Activated CD4-positive, alpha-beta T cell treated with anti-CD3 and anti-CD28 coated beads for 4 hours (primary cell): ENCODE data around the gene CLINT1.
"Not testable (repeated sequence)": the region's sequence is repeated elsewhere in the genome, so short reads cannot be mapped to it uniquely, and the experiment has no call there.

Source experiments
- DNase-seq, 2 donors: peaks; one replicate each; pipeline ENCODE4 v3.0.0-alpha.2; 2020

CLINT1 gene

DNA sequence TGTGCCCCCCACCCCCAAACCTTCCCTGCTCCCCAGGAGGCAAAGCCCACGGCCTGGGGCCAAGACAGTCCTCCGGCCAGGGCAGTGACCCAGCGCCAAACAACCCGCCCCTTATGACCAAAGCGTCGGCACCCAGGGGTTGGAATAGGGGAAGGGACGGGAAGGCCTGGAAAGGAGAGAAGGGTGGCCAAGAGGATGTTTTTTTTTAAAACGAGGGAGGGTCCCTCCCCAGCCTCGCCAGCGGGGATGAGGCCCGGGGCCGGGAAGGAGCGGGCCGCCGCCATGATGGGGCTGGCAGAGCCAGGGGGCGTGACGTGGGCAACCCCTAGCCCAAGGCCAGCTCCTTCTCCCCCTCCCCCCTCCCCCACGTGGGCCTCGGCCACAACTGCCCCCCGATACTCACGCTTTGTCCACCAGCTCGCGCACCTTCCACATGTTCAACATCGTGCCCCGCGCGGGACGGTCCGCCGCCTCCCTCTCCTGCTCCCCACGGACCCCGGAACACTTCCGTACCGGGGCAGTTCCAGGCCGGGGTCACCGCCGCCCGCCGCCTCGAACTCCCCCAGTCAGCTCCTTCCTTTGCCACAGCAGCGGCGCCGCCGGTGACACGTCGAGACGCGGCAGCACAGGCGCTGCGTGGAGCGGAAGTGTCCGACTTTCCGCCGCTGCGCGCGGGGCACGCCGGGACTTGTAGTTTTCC, at the start of gene CLINT1:
TSS of gene CLINT1 (minus strand) at position 619 of the 700 bp plus-strand sequence. CDS start at position 444, 175 bp downstream.
- DNase-seq, result peak; percentile 82 to 88

DNA sequence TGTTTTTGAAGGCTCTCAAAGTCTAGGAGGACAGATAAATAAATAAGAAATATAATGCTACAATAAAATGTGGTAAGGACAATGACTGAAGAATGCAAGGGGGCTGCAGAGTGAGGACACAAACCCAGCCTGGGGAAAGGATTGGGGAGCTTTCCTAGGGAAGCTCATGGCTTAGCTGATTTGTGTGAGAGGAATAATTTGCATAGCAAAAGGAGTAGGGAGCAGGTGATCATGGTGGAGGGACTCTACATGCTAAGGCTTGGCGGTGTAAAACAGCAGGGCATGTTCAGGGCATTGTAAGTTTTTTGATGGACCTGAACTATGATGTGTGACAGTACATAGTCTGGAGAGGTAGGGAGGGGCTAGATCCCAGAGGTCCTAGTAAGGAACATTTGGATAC, 49.5 kb upstream of the CLINT1 start:
- DNase-seq, result no peak

DNA sequence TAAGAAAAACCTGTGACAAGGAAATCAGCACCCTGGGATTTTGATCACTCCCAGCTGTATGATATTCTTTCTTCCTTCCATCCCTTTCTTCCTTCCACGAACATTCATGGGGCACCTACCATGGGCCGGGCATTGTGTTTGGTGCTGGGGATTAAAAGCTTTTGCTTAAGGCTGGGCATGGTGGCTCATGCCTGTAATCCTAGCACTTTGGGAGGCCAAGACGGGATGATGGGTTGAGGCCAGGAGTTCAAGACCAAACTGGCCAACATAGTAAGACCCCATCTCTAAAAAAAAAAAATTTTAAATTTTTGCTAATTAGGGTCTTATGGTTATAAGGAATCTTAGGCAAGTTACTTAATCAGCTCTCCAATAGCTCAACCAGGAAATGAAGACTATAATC, 48.5 kb upstream of the CLINT1 start:
- DNase-seq, result no peak

DNA sequence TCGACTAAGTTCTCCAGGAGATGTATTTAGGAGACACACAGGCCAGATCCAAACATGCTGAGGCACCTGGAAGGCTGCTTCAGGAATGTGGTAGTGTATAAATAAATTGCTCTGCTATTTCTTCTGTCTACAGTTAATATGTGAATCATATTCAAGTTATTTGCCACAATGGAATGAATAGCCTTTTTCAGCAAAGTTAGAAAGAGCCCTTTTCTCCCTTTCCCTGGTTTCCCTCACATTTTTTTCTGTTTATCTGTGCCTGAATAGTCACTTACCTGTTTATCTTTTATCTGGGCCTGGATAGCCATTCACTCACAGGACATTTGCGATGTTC, 44.1 kb upstream of the CLINT1 start:
- DNase-seq, result no peak

DNA sequence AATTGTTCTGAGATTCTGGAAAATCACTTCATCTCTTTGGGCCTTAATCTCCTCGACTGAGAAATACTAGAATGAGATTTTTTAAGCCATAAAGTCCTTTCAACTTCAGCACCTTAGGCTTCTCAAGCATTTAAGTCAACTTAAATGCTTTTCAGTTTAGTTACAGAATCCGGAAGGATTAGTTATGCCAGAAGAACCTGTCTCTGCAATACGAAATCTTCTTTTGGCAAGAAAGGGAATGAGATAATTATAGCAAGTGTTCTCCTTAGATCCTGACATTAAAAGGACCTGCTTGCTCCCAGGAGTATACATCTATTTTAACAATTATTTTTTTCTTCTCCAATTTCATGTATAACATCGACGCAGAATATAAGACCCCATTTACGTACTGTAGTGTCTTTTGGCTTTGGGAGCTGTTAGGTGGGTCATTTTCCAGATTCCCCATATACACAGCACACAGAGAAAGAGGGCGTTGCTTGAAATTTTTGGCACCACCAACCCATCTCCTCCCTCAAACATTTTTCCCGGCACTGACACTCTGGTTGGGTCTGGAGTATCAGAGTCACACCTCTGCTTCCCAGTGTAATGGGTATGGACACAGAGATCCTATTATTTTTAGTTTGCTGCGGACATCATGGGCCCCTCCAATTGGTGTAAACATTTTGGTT, 43.6 kb upstream of the CLINT1 start:
- DNase-seq, result no peak

DNA sequence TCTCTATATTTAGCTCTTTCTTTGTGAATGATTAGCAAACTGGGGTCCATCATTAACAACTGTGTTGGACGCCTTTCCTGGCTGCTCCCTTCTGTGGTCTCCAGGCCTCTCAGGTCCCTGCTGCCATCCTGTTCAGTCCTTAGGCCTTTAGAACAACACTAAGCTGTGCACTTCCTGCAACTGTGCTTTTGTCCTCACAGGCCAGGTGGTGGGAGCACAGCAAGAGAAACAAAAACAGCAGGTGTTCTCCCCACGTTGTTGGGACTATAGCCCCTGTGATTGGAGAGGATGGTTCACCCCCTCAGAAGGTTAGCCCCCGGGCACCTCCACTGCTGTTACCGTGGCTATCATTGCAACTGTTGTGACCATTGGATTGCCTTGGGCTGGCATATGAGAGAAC, 41.7 kb upstream of the CLINT1 start:
- no peak for DNase-seq

DNA sequence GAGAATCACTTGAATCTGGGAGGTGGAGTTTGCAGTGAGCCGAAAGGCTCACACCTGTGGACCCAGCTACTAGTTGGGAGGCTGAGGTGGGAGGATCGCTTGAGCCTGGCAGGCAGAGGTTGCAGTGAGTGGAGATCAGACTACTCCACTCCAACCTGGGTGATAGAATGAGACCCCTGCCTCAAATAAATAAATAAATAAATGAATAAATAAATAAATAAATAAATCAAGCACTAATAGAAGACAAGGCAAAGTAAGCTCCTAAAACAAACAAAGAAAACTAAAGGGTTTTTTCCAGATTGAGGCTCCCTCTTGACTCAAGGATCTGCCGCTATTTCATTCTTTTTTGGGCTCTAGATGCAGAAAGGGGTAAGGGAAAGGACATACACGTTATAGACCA, 34.7 kb upstream of the CLINT1 start:
- no peak for DNase-seq

DNA sequence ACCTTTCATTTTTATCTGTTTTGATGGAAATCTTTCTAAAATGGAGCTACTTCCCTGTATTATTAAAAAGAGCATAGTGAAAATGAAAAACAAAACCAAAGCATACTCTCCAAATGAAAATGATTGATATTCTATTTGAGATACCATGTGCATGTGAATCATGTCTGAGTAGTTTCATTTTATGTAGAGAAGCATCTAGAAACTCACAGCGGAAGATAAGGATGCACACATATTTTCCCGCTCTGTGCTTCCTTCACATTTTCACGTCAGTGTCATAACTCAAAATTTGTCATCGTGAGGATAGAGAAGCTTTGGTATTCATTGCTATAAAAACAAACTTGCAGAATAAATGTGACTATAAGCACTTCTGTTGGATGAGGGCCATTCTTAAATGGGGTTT, 34.0 kb upstream of the CLINT1 start:
- DNase-seq, result no peak

DNA sequence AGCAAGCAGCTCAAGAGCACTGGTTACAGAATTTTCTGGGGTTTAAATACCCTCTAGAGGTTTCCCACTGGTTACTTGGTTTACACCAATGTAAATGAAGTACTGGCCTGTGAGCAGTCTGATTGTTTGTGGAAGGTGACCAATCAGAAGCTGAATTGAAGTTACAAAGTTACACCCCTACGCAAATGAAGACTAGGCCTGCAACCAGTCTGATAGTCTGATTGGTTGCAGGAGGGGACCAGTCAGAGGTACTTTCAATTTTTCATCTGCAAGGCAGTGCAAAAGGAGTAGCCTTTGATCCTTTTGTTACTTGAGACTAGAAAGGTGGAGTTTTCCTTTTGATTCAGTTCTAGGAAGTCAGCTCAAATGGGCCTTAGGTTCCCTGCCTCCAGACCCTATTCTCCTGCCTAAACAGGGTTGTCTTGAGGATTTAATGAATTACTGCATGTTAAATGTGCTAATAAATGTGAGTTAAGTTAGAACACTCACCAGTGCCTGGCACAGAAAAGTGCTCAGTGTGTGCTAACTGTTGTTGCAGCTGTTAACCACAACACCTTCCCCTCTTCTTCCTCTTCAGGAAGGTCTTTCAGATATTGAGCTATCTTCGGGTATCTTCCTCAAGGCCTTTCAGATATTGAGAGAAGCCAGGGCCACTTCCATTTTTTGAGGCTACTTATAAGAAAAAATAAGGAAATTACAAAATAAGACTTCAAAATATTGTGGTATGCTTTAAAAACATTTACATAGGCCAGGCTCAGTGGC, 32.1 kb upstream of the CLINT1 start:
- DNase-seq, result no peak

DNA sequence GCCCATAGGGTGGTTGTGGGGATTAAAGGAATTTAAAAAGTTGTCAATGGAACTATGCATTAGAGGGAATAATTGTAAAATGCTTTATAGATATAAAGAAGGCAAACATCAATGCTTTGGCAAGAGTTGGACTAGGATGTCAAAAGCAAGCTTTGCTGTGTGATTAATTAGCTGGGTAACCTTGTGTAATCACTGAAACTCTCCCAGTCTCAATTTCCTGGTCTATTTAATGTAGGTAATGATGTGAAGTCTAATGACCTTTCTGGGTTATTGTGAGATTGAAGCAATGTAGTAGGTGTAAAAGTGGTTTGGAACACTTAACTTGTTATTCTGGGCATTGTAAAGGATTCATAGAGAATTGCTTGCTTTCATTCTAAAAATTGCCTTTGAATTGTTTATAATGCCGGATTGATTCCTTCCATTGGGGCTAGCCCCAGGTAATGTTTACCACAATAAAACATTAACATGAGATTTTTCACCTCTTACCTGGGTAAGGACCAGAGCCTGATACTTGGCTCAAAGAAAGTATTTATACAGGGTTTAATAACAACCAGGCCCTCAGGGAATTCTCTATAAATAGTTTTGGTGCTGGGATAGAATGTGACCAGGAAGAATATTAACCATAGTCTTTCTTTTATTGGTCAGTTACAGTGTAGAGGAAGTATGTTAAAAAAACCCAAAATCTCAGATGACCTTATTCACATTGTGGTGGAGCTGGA, 30.0 kb upstream of the CLINT1 start:
- no peak for DNase-seq

DNA sequence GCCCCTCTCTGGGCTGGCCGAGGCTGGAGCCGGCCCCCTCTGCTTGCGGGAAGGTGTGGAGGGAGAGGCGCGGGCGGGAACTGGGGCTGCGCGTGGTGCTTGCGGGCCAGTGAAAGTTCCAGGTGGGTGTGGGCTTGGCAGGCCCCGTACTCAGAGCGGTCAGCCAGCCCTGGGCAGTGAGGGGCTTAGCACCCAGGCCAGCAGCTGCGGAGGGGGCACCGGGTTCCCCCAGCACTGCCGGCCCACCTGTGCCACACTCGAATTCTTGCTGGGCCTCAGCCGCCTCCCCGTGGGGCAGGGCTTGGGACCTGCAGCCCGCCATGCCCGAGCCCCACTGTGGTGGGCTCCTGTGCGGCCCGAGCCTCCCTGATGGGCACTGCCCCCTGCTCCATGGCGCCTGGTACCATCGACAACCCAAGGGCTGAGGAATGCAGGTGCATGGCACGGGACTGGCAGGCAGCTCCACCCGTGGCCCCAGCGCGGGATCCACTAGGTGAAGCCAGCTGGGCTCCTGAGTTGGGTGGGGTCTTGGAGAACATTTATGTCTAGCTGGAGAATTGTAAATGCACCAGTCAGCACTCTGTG, 27.9 kb upstream of the CLINT1 start:
- DNase-seq, result no peak

DNA sequence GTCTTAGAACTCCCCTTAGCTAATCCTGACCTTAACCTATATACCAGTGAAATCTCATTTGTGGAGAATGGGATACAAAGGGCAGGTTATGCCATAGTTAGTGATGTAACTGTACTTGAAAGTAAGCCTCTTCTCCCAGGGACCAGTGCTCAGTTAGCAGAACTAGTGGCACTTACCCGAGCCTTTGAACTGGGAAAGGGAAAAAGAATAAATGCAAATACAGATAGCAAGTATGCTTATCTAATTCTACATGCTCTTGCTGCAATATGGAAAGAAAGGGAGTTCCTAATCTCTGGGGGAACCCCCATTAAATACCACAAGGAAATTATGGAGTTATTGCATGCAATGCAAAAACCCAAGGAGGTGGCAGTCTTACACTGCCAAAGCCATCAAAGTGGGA, 26.1 kb upstream of the CLINT1 start:
- DNase-seq, result not testable (repeated sequence)

DNA sequence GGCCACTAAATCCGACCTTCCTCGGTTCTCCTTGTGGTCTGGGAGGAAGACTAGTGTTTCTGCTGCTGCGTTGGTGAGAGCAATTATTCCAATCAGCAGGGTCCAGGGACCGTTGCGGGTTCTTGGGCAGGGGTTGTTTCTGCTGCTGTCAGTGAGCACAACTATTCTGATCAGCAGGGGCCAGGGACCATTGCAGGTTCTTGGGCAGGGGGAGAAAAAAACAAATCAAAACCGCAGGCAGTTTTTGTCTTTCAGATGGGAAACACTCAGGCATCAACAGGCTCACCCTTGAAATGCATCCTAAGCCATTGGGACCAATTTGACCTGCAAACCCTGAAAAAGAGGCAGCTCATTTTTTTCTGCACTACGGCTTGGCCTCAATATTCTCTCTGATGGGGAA, 22.6 kb upstream of the CLINT1 start:
- not testable (repeated sequence) for DNase-seq

DNA sequence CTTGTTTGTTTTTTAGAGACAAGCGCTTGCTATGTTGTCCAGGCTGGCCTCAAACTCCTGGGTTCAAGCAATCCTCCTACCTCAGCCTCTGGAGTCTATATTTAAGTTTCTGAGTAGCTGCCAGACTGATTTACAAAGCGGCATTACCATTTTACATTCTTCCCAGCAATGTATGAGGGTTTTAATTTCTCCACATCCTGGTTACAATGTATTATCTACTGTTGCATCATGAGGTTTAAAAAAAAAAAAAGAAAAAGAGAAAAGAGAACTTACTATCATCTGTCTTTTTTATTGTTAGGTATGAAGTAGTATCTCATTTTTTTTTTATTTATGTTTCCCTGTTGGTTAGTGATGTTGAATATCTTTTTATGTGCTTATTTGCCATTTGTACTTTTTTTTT, 18.9 kb upstream of the CLINT1 start:
- DNase-seq, result no peak

DNA sequence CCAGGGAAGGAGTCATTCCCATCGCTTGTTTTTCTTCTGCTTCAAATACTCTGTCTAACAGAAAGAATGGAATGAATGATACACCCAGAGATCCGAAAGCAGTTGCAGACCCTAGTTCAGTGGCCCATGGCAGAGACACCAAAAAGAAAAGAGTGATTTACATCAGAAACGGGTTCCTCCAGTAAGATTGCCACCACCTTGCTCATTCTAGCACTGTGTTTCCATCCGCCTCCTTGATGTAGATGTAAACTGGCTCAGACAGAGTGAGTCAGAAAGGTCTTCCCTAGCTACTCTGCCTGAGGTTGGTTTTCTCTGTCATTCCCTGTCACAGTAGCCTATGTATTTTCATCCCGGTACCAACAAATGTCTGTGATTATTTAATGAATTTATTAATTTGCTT, 15.9 kb upstream of the CLINT1 start:
- no peak for DNase-seq

DNA sequence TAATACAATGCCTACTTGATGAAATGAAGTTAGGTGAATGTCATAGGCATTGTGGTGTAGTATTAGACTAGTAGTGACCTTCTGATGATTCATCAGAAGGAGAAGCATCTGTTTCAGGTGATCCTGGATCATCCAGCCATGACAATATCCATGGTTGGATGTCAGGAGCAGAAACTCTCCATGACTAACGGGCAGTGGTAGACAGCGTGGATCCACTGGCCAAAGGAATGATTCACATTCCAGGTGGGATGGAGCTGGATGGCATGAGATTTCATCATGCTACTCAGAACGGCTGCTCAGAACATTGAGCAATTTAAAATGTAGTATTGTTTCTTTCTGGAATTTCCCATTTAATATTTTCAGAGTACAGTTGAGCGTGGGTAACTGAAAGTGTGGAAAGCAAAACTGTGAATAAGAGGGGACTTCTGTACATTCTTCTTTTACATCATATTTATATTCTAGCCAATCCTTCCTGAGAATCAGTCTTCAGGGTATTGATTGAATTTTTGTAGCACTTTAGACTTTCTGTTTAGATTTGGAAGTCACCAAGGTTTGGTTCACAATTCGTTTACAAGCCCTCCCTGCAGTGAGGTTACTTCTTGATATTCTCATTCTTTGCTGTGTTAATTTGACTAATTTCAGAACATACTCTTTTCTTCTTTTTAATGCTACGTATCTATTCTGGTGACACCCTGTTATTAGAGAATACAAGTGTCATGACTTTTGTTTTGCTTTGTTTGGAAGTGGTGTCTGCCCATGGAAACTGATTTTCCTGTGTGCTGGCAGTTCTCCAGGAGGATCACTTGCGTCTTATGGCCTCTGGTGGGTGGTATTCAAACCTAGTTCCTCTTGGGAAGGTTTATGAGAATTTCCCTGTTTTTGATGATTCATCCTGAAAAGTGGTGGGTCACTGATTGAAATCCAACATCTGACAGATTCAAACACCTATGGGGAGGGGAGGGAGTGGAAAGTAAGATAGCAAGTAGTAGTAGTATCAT, 12.2 kb upstream of the CLINT1 start:
- no peak for DNase-seq

DNA sequence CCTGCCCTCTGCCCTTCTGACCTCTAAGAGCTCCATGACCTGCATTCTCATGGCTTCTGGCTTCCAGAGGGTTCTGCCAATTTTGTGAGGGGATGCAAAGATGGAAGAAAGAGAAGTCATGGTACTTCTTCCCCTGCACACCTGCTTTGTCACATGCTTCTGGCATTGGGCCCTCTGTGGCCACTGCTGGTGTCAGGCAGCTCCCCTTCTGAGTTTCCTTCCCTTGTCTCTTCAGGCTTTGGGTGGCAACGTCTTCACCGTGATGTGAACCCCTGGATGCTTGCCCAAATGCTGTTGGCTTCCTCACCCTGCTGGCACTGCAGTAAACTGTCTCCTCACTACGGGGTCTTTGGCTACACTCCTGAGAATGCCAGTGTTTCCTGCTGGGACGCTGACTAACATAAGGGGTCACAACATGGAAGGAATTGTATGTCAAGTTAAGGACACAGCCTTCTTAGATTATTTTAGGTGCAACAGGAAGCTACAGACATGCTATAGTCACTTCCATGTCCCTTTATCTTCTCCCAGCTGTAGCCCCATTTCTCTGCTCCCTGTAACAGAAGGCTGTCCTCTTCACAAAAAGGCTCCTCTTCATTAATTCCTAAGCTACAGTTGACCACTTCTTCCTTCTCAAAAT, 8.9 kb upstream of the CLINT1 start:
- no peak for DNase-seq

DNA sequence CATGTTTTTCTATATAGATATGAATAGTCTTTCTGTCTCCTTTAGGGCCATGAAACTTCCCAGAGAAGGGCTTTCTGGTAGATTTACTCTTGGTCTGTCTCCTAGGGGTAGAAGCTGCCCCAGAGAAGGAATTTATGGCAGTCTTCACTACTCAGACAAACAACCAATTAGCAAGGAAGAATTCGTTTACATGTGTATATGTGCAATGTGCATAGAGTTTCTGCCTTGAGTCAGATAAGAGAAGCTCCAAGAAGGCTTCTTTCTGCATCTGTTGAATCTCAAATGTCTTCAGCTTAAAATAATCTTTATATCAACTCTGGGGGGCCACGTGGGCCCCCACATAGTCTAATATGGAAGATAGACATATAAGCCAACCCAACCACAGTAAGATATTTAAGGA, 7.6 kb upstream of the CLINT1 start:
- DNase-seq, result no peak

DNA sequence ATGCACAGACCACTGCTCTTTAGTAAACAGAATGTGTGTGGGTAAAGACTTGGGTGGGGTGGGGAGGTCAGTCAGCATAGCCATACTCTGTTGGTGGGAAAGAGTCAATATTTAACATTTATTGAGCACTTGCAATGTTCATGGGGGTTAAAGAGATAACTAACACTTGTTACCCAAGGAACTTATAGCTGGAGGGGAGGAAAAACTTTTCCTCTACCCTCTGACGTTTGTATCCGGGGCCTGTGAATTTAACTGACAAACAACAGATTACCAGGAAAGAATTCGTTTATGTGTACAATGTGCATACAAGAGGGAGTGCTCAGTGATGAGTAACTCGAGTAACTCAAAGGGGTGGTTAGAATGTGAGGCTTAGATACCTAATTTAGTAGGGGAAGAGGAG, 6.8 kb upstream of the CLINT1 start:
- DNase-seq, result no peak

DNA sequence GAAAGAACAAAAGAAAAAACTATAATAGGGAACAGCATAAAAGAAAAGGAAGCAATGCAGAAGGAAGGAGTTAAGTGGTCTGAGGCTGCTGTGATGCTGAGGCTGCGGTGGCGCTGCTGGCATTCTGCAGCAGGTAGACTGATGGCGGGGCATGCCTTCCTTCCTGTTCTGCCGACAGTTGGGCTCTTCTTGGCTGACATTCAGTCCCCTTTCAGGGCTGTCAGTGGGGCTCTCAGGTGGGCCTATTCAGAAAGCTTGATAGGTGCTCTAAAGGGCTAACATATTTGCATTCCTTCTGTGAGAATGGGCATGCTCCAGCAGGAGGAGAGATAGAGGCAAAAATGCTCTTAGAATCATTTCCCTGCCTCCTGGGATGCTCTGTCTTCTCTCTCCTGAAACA, 5.1 kb upstream of the CLINT1 start:
- DNase-seq, result no peak

DNA sequence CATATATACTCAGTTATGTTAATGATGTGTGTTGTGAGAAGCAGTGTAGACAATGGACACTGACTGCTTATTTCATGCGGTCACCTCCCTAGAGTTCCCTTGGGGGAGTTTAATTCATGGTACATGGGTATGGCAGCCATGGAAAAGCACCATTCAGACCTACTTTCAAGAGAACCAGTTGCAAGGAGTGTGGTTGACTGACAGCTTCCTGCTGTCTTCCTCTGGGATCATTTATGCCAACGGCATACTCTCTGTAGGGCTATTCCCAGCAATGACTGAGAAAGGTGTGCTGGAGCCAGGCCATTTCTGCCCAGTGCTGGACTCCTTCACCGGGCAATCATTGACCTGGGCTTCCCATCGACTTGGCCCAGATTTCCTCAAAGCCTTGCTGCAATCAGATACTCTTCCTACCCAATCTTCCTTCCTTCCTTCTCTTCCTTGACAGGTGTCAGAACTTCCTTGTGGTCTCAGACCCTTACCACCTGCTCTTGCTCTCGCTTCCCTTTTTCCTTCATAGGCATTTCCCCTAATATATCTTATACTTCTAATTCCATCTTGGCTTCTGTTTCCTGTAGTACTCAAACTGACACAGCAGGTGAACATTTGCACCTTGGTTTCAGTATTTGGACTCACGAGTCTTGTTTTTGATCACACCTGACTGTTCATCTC, 3.4 kb upstream of the CLINT1 start:
- DNase-seq, result no peak
